DND-41 (cell line): ENCODE results near the gene PLA2G2E.

Source experiments
- ATAC-seq: fragments of 200-7000 bp; cut with Tn5 transposase; 3 replicates; pipeline ENCODE4 v1.9.1; 2021; ENCODE audit warnings: low read depth; ENCODE audit not compliant: insufficient read depth
- DNase-seq: peaks from one replicate; pipeline ENCODE4 v3.0.0-alpha.2; 2020
- H2AFZ ChIP-seq: 2 replicates; pipeline ENCODE4 v1.6.0; 2012; ENCODE audit warnings: low read depth, low read length
- H3K27ac ChIP-seq: 2 replicates; pipeline ENCODE4 v1.5.1; 2012; ENCODE audit warnings: low read length, inconsistent platforms
- H3K27me3 ChIP-seq: fragments of 200-600 bp; sonication (generic); 2 replicates; pipeline ENCODE4 v1.6.0; 2012; ENCODE audit warnings: low read length, mild to moderate bottlenecking, inconsistent platforms; ENCODE audit not compliant: insufficient read depth, poor library complexity
- H3K36me3 ChIP-seq: 2 replicates; pipeline ENCODE4 v1.5.1; 2012; ENCODE audit warnings: low read length, inconsistent platforms; ENCODE audit not compliant: insufficient read depth
- H3K4me1 ChIP-seq: 2 replicates; pipeline ENCODE4 v1.5.1; 2012; ENCODE audit warnings: mild to moderate bottlenecking, low read length; ENCODE audit not compliant: insufficient read depth
- H3K4me2 ChIP-seq: 2 replicates; pipeline ENCODE4 v1.6.0; 2012; ENCODE audit warnings: mild to moderate bottlenecking, moderate library complexity, low read length, inconsistent platforms; ENCODE audit not compliant: insufficient read depth
- H3K4me3 ChIP-seq, 2 experiments: fragments of 200-600 bp in 1 of 2; shearing (Covaris generic) in 1 of 2; 2 replicates each; pipeline ENCODE4 v1.5.1; 2012 to 2016; ENCODE audit warnings: inconsistent platforms in 2 of 2, low read length in 2 of 2, mild to moderate bottlenecking in 2 of 2, low read depth in 1 of 2, moderate library complexity in 1 of 2
- H3K79me2 ChIP-seq: 2 replicates; pipeline ENCODE4 v1.6.0; 2012; ENCODE audit warnings: low read length, inconsistent platforms; ENCODE audit not compliant: insufficient read depth
- H3K9ac ChIP-seq: 2 replicates; pipeline ENCODE4 v1.6.0; 2012; ENCODE audit warnings: low read depth, mild to moderate bottlenecking, inconsistent platforms, low read length, moderate library complexity
- H3K9me3 ChIP-seq: 2 replicates; pipeline ENCODE4 v1.5.1; 2012; ENCODE audit warnings: low read length, moderate library complexity, mild to moderate bottlenecking, inconsistent platforms; ENCODE audit not compliant: insufficient read depth, severe bottlenecking
- H4K20me1 ChIP-seq: 2 replicates; pipeline ENCODE4 v1.6.0; 2012; ENCODE audit warnings: low read length; ENCODE audit not compliant: insufficient read depth
- EZH2 ChIP-seq: IDR thresholded peaks from 3 replicates; pipeline ENCODE4 v1.6.1; 2012; ENCODE audit warnings: borderline replicate concordance, low read depth, mild to moderate bottlenecking, moderate library complexity, low read length, inconsistent platforms; ENCODE audit not compliant: severe bottlenecking
- TF ChIP-seq, protein P1 (sequence below): IDR thresholded peaks from 2 replicates; pipeline ENCODE4 v1.5.1; 2012; ENCODE audit warnings: borderline replicate concordance, low read length, moderate library complexity, mild to moderate bottlenecking; ENCODE audit not compliant: poor library complexity, severe bottlenecking; ENCODE audit errors: extremely low read depth

Gene PLA2G2E

GRCh38 chr1:19909971-19910370 is 13.4 kb downstream of the PLA2G2E start:
- DNase-seq (no peak), ATAC-seq (no peak)
- H4K20me1 ChIP-seq, result peaks cover 8% of the 10 kb centered on the region; the same call in 1 of the 2 replicates
- H3K4me1 ChIP-seq, result no peaks in the 10 kb centered on the region
- TF ChIP-seq, protein P1, sequence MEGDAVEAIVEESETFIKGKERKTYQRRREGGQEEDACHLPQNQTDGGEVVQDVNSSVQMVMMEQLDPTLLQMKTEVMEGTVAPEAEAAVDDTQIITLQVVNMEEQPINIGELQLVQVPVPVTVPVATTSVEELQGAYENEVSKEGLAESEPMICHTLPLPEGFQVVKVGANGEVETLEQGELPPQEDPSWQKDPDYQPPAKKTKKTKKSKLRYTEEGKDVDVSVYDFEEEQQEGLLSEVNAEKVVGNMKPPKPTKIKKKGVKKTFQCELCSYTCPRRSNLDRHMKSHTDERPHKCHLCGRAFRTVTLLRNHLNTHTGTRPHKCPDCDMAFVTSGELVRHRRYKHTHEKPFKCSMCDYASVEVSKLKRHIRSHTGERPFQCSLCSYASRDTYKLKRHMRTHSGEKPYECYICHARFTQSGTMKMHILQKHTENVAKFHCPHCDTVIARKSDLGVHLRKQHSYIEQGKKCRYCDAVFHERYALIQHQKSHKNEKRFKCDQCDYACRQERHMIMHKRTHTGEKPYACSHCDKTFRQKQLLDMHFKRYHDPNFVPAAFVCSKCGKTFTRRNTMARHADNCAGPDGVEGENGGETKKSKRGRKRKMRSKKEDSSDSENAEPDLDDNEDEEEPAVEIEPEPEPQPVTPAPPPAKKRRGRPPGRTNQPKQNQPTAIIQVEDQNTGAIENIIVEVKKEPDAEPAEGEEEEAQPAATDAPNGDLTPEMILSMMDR, result no peak
- no peak for TF ChIP-seq EZH2
- H3K9me3 ChIP-seq, result no peaks in the 10 kb centered on the region
- H3K36me3 ChIP-seq, result peaks cover 96% of the 10 kb centered on the region
- no peaks in the 10 kb centered on the region for H3K79me2 ChIP-seq
- H3K4me2 ChIP-seq, result no peak overlapping the region
- no peak overlapping the region for H3K4me3 ChIP-seq
- H3K27me3 ChIP-seq, result no peaks in the 10 kb centered on the region
- no peak overlapping the region for H3K27ac ChIP-seq
- no peak overlapping the region for H2AFZ ChIP-seq
- no peak overlapping the region for H3K9ac ChIP-seq

GRCh38 chr1:19909392-19909791 is 14.0 kb downstream of the PLA2G2E start:
- DNase-seq (no peak), ATAC-seq (no peak)
- H3K9me3 ChIP-seq, result no peaks in the 10 kb centered on the region
- H2AFZ ChIP-seq, result no peak overlapping the region
- no peak overlapping the region for H3K9ac ChIP-seq
- no peaks in the 10 kb centered on the region for H3K27me3 ChIP-seq
- no peak overlapping the region for H3K27ac ChIP-seq
- H3K4me1 ChIP-seq, result no peaks in the 10 kb centered on the region
- H3K4me2 ChIP-seq, result no peak overlapping the region
- peaks cover 96% of the 10 kb centered on the region for H3K36me3 ChIP-seq
- TF ChIP-seq EZH2, result no peak
- TF ChIP-seq, protein P1, result no peak
- peaks cover 8% of the 10 kb centered on the region; the same call in 1 of the 2 replicates for H4K20me1 ChIP-seq
- no peaks in the 10 kb centered on the region for H3K79me2 ChIP-seq
- no peak overlapping the region for H3K4me3 ChIP-seq

GRCh38 chr1:19907456-19907855 is 16.0 kb downstream of the PLA2G2E start:
- DNase-seq (no peak), ATAC-seq (no peak)
- no peaks in the 10 kb centered on the region for H3K9me3 ChIP-seq
- H3K4me3 ChIP-seq, result no peak overlapping the region
- H3K4me2 ChIP-seq, result no peak overlapping the region
- no peaks in the 10 kb centered on the region for H3K4me1 ChIP-seq
- TF ChIP-seq, protein P1, result no peak
- TF ChIP-seq EZH2, result no peak
- H3K27ac ChIP-seq, result no peak overlapping the region
- H4K20me1 ChIP-seq, result peaks cover 12% of the 10 kb centered on the region; the same call in 1 of the 2 replicates
- H3K79me2 ChIP-seq, result no peaks in the 10 kb centered on the region
- H3K9ac ChIP-seq, result no peak overlapping the region
- peaks cover 94% of the 10 kb centered on the region for H3K36me3 ChIP-seq
- H3K27me3 ChIP-seq, result no peaks in the 10 kb centered on the region
- H2AFZ ChIP-seq, result no peak overlapping the region

- no peak overlapping the region for H3K4me2 ChIP-seq
- H2AFZ ChIP-seq, result no peak overlapping the region
- TF ChIP-seq, protein P1, result no peak
- no peak for TF ChIP-seq EZH2
- H3K27me3 ChIP-seq, result no peaks in the 10 kb centered on the region
- H4K20me1 ChIP-seq, result peaks cover 8% of the 10 kb centered on the region; the same call in 1 of the 2 replicates
- ATAC-seq (no peak), DNase-seq (no peak)
- no peak overlapping the region for H3K27ac ChIP-seq
- no peak overlapping the region for H3K9ac ChIP-seq
- no peaks in the 10 kb centered on the region for H3K4me1 ChIP-seq
- H3K4me3 ChIP-seq, result no peak overlapping the region
- H3K79me2 ChIP-seq, result no peaks in the 10 kb centered on the region
- no peaks in the 10 kb centered on the region for H3K9me3 ChIP-seq
- peaks cover 93% of the 10 kb centered on the region for H3K36me3 ChIP-seq
Observed at GRCh38 chr1:19903621-19904020, 19.8 kb downstream of the PLA2G2E start.
